GM18951 (cell line): Measurements from ENCODE around the gene KLHL22.
"Not testable (repeated sequence)": the region's sequence is repeated elsewhere in the genome, so short reads cannot be mapped to it uniquely, and the experiment has no call there.

Experiments
- POLR2A ChIP-seq: IDR thresholded peaks from 4 replicates; pipeline ENCODE4 v1.6.1; 2011; ENCODE audit warnings: mild to moderate bottlenecking; ENCODE audit not compliant: insufficient read length, insufficient read depth; ENCODE audit errors: extremely low read depth
- in situ Hi-C: fragments of 300-500 bp; cut with MboI; formaldehyde crosslinking; loops from one replicate; pipeline ENCODE4 v1.12.0; 2022; ENCODE audit warnings: low sequenced_read_pairs, mixed read lengths, inconsistent platforms; ENCODE audit not compliant: unreplicated experiment

Gene KLHL22

DNA sequence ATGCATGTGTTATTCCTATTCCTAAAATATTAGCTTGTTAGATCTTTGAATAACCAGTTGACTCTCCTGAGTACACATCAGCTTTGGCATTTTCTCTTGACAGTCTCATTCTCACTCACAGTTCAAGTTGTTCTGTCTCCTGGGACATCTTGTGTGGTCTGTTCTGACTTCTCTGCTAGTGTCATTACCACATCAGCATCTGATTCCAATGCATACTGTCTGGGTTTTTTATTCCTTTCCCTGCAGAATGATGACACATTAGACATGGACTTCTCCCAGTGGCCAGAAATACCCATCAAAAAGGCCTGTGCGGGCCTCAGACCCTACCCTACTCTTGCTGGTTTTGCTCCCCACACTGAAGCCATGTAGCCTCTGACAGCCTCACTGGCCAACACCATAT, 99.0 kb downstream of the KLHL22 start:
- in situ Hi-C loops, result no loop called here

DNA sequence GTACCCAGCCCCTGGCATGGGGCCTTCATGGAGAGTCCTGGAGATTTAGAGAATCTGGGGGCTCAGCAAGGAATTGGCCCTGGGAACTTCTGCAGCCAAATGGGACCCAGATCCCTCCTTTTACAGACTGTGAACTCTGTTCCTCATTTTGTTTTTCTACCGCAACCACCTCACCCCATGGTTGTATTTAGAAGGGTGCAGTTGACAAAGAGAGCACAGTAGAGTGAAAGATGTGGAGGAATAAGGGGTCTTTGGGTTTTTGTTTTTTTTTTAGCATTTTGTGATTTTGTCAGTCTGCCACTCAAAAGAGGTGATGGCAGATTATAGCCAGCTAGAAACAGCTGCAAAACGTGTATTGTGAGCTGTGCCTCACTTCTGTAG, 99.7 kb downstream of the KLHL22 start:
- TF ChIP-seq POLR2A, result no peak
- in situ Hi-C loops, result no loop called here

More for the DNA sequence above, 99.0 kb downstream of the KLHL22 start:
- no peak for TF ChIP-seq POLR2A

- in situ Hi-C loops, result no loop called here
- no peak for TF ChIP-seq POLR2A
These were observed 100.3 kb downstream of the KLHL22 start for GRCh38 chr22:20395181-20395906.

DNA sequence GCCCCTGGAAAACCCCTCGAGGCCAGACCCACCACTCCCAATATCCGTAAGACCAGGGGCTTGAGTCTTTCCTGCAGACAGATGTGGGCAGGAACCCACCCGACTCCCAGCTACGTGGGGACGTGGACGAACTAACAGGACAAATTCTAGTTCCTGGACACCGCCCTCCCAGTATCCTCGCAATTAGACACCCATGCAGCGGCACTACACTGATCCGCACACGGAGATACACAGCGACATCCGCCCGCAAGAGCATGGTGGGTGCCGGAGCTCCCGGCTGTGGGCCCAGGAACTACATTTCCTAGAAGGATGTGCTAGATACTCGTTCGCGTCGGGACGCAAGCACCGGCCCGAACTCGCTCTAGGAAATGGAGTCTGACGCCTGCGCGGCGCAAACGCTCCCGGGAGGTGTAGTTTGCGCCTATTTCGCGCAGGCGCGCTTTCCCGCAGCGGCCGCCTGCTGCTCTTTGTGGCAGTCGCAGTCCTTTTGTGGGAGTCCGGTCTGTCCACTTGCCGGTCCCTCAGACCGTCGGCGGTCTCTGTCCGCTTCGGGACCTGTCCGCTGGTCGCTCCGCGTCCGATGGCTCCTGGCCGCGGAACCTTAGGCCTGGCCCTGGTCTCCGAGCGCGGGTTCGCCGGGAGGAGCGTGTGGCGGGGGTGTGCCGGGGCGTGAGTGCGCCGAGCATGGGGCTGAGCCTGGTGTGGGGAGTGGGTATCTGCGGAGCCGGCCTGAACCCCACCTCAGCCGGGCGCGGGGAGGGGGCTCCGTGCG, 101.7 kb downstream of the KLHL22 start, which contains the start of gene ZNF74:
Gene ZNF74, plus strand, starts transcription at position 447 of the 772 bp plus-strand sequence. CDS start 478 bp downstream, outside the sequence.
- in situ Hi-C loops, result no loop called here
- TF ChIP-seq POLR2A, result peak; percentile 86

DNA sequence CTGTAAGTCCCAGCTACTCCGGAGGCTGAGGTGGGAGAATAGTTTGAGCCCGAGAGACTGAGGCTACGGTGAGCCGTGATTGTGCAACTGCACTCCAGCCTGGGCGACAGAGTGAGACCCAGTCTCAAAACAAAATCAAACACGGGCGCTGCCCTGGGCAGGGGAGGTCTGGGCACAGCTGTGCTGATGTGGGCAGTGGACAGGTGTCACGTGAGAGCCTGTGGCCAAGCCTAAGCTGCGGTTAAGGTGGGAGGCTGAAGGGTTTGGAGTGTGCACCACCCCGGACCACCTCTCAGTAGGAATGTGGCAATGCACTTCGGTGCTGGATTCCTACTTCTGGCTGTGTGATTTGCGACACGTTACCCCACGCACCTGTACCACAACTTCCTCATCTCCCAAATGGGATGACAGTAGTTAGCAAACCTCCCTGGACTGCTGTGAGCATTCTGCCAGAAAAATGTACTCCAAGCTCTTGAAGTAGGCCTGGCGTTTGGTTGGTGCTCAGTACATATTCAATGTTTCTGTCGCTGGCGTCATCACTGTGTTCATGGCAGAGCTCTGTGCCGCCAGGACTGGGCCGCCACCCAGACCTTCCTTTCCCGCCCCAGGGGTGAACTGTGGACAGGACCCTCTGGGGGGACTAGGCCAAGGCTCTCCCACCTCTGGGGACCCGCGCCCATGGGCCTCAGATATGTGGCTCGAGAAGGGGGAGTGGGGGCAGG, 102.5 kb downstream of the KLHL22 start:
- TF ChIP-seq POLR2A, result no peak
- in situ Hi-C loops, result no loop called here

- in situ Hi-C loops, result not testable (repeated sequence)
These were observed 103.2 kb downstream of the KLHL22 start for GRCh38 chr22:20392365-20392881.
